ENCODE data around the gene DLK1. TPM values are rescaled to one million over a fixed set of nuclear protein-coding genes. Genes with fewer than 3 reads are reported as not detected.

DLK1 gene
- total and polyA plus RNA-seq, 2 of the 13 experiments (the other 11 are each of a cell fraction or from before 2014, with no cell fraction given), result 95.5 to 312 TPM

- TF ChIP-seq ZBTB33 (CRISPR knock-in tag; IDR thresholded peaks at IDR 0.05), result no peak
- TF ChIP-seq TBP (CRISPR knock-in tag; IDR thresholded peaks at IDR 0.05), result no peak
- no peak for TF ChIP-seq NFATC3 (CRISPR knock-in tag; IDR thresholded peaks at IDR 0.05)
- TF ChIP-seq ZFP90 (CRISPR knock-in tag; IDR thresholded peaks at IDR 0.05; ENCODE audit: borderline replicate concordance), result no peak
- TF ChIP-seq GABPB1 (CRISPR knock-in tag; IDR thresholded peaks at IDR 0.05), result no peak
- TF ChIP-seq NONO (IDR thresholded peaks at IDR 0.05), result no peak
- TF ChIP-seq NONO (CRISPR knock-in tag; conservative IDR thresholded peaks at IDR 0.05), result no peak
- TF ChIP-seq ZNF724P (CRISPR knock-in tag; IDR thresholded peaks at IDR 0.05; ENCODE audit: borderline replicate concordance), result no peak
- TF ChIP-seq ISX (CRISPR knock-in tag; conservative IDR thresholded peaks at IDR 0.05), result no peak
- no peak for TF ChIP-seq PPARG (CRISPR knock-in tag; conservative IDR thresholded peaks at IDR 0.05)
Observed at GRCh38 chr14:100767003-100767787, 40.5 kb downstream of the DLK1 start (continued).

GRCh38 chr14:100767788-100768536, 41.3 kb downstream of the DLK1 start:
- POLR2A ChIA-PET, result interaction anchor here (4.3 kb wide), 1 partner anchor 49 kb away, joined by 34 read pairs; no protein-coding TSS in a partner anchor
- TF ChIP-seq ZFP41 (CRISPR knock-in tag; IDR thresholded peaks at IDR 0.05; ENCODE audit: borderline replicate concordance) (no peak), SMARCE1 (IDR thresholded peaks at IDR 0.05; ENCODE audit: borderline replicate concordance) (no peak), ZNF580 (CRISPR knock-in tag; IDR thresholded peaks at IDR 0.05; ENCODE audit: borderline replicate concordance, low read depth) (no peak), YY1 (IDR thresholded peaks at IDR 0.05; ENCODE audit: insufficient read depth, insufficient replicate concordance, low read depth, low read length) (no peak), ZXDC (CRISPR knock-in tag; IDR thresholded peaks at IDR 0.05) (no peak), NR1H2 (CRISPR knock-in tag; IDR thresholded peaks at IDR 0.05; ENCODE audit: borderline replicate concordance, low read depth) (no peak), RNF2 (conservative IDR thresholded peaks at IDR 0.05; ENCODE audit: low read depth) (no peak), ZNF446 (CRISPR knock-in tag; IDR thresholded peaks at IDR 0.05) (no peak)

More at GRCh38 chr14:100767788-100768536, 41.3 kb downstream of the DLK1 start:
- Histone ChIP-seq H3K4me2 (ENCODE audit: low read depth, low read length) (no peak overlapping the region), H3K36me3 (replicated peaks in 1 of 2; ENCODE audit: control insufficient read depth in 1 of 2, insufficient read depth in 2 of 2, low read length in 2 of 2) (no peaks in the 10 kb centered on the region), H3K79me2 (ENCODE audit: insufficient read depth, low read length) (no peaks in the 10 kb centered on the region), H3K4me1 (ENCODE audit: insufficient read depth, low read length) (peaks cover 37% of the 10 kb centered on the region), H3K27ac (ENCODE audit: extremely low read length, insufficient read depth, low read length) (no peak overlapping the region), H3K4me3 (replicated peaks in 1 of 3; ENCODE audit: insufficient read depth in 1 of 3, low read depth in 2 of 3, low read length in 3 of 3) (no peak overlapping the region), H3K27me3 (ENCODE audit: control insufficient read depth in 1 of 2, insufficient read depth in 2 of 2, low read length in 2 of 2) (no peaks in the 10 kb centered on the region), H3K9ac (ENCODE audit: insufficient read depth, low read depth, low read length) (no peak overlapping the region), H4K20me1 (ENCODE audit: insufficient read depth, low read length) (no peaks in the 10 kb centered on the region), H3K9me3 (ENCODE audit: low read length) (peaks cover 6% of the 10 kb centered on the region), H2AFZ (ENCODE audit: low read length) (no peak overlapping the region)
- FAIRE-seq (no peak), ATAC-seq (no peak), DNase-seq (ENCODE audit: low spot score) (no peak)
- intact Hi-C loops (cut with micrococcal nuclease; ENCODE audit: unreplicated experiment) (no loop called here), in situ Hi-C loops (cut with HindIII; ENCODE audit: extremely low pct_ligation_motif_present, low pct_unique_long_range_greater_than_20kb) (no loop called here)
- no TSS peak for BruUV-seq (replicated peaks)
- WGBS (ENCODE audit: low lambda C conversion rate), result 95% methylated on average over 9 of the region's 14 CpGs
- CTCF ChIA-PET (ENCODE audit: low intra/inter-chr PET ratio, low total read pairs), result no interaction called here
